Liver (tissue), 9 donors: ENCODE measurements around the gene LRRC7. TPM values are rescaled to one million over a fixed set of nuclear protein-coding genes. Genes with fewer than 3 reads are reported as not detected.

Source experiments
- DNase-seq: peaks from one replicate; pipeline ENCODE4 v3.0.0-alpha.2; 2017; ENCODE audit warnings: low spot score
- H3K27ac ChIP-seq, 2 donors: one replicate each; pipeline ENCODE4 v1.7.0; 2013; ENCODE audit warnings: inconsistent platforms in 2 of 2, low read length in 2 of 2, control low read depth in 1 of 2, low read depth in 1 of 2, mild to moderate bottlenecking in 1 of 2
- H3K27me3 ChIP-seq, 4 donors: one replicate each; pipeline versions ENCODE4 v1.6.1 to v1.7.0; 2013; ENCODE audit warnings: low read length in 3 of 4, inconsistent platforms in 1 of 4, mild to moderate bottlenecking in 1 of 4, moderate library complexity in 1 of 4; ENCODE audit not compliant: control insufficient read depth in 4 of 4, insufficient read depth in 4 of 4
- H3K36me3 ChIP-seq, 4 donors: one replicate each; pipeline versions ENCODE4 v1.6.1 to v1.7.0; 2013; ENCODE audit warnings: low read length in 3 of 4, mild to moderate bottlenecking in 3 of 4, low read depth in 1 of 4, moderate library complexity in 1 of 4; ENCODE audit not compliant: control insufficient read depth in 4 of 4, insufficient read depth in 3 of 4
- H3K4me1 ChIP-seq, 4 donors: one replicate each; pipeline versions ENCODE4 v1.6.1 to v1.7.0; 2013; ENCODE audit warnings: low read length in 3 of 4, mild to moderate bottlenecking in 3 of 4, moderate library complexity in 1 of 4; ENCODE audit not compliant: control insufficient read depth in 4 of 4, insufficient read depth in 4 of 4
- H3K4me3 ChIP-seq, 3 donors: one replicate each; pipeline versions ENCODE4 v1.6.1 to v1.7.0; 2013; ENCODE audit warnings: low read length in 3 of 3, control low read depth in 1 of 3, low read depth in 1 of 3, mild to moderate bottlenecking in 1 of 3
- H3K9ac ChIP-seq, 2 donors: one replicate each; pipeline ENCODE4 v1.7.0; 2013; ENCODE audit warnings: low read length in 2 of 2, mild to moderate bottlenecking in 2 of 2, moderate library complexity in 2 of 2, control low read depth in 1 of 2, low read depth in 1 of 2
- H3K9me3 ChIP-seq, 4 donors: one replicate each; pipeline versions ENCODE4 v1.6.1 to v1.7.0; 2013; ENCODE audit warnings: low read length in 3 of 4; ENCODE audit not compliant: control insufficient read depth in 4 of 4
- ATF3 ChIP-seq: IDR thresholded peaks from 2 replicates; pipeline ENCODE4 v1.6.1; 2016; ENCODE audit warnings: antibody characterized with exemption
- CTCF ChIP-seq: fragments of 150-350 bp; IDR thresholded peaks from 2 replicates; pipeline ENCODE4 v1.5.1; 2017; ENCODE audit warnings: improper control_type of control experiment, low read depth, low read length; ENCODE audit not compliant: missing input control
- EGR1 ChIP-seq, 2 donors: IDR thresholded peaks; 2 replicates each; pipeline ENCODE4 v1.6.1; 2016 to 2018; ENCODE audit warnings: antibody characterized with exemption in 2 of 2, low read depth in 2 of 2
- FOXA1 ChIP-seq: IDR thresholded peaks from 2 replicates; pipeline ENCODE4 v1.6.1; 2016; ENCODE audit warnings: antibody characterized with exemption
- FOXA2 ChIP-seq: IDR thresholded peaks from 2 replicates; pipeline ENCODE4 v1.6.1; 2016; ENCODE audit warnings: antibody characterized with exemption
- GABPA ChIP-seq, 2 donors: IDR thresholded peaks in 1 of 2; conservative IDR thresholded peaks in 1 of 2; 2 replicates each; pipeline ENCODE4 v1.6.1; 2016; ENCODE audit warnings: antibody characterized with exemption in 2 of 2, mild to moderate bottlenecking in 1 of 2, moderate library complexity in 1 of 2
- HNF4A ChIP-seq, 2 donors: conservative IDR thresholded peaks; 2 replicates each; pipeline ENCODE4 v1.6.1; 2016; ENCODE audit warnings: antibody characterized with exemption in 2 of 2, mild to moderate bottlenecking in 2 of 2
- HNF4G ChIP-seq: IDR thresholded peaks from 2 replicates; pipeline ENCODE4 v1.6.1; 2016; ENCODE audit warnings: antibody characterized with exemption
- NR2F2 ChIP-seq: IDR thresholded peaks from 2 replicates; pipeline ENCODE4 v1.6.1; 2016; ENCODE audit warnings: antibody characterized with exemption
- RAD21 ChIP-seq, 2 donors: IDR thresholded peaks; 2 replicates each; pipeline ENCODE4 v1.6.1; 2016; ENCODE audit warnings: antibody characterized with exemption in 2 of 2, mild to moderate bottlenecking in 2 of 2
- REST ChIP-seq: IDR thresholded peaks from 2 replicates; pipeline ENCODE4 v1.6.1; 2016; ENCODE audit warnings: antibody characterized with exemption, mild to moderate bottlenecking
- RXRA ChIP-seq, 2 donors: IDR thresholded peaks; 2 replicates each; pipeline ENCODE4 v1.6.1; 2017 to 2018; ENCODE audit warnings: antibody characterized with exemption in 2 of 2, mild to moderate bottlenecking in 1 of 2
- SP1 ChIP-seq: IDR thresholded peaks from 2 replicates; pipeline ENCODE4 v1.6.1; 2018; ENCODE audit warnings: antibody characterized with exemption, mild to moderate bottlenecking
- TAF1 ChIP-seq: conservative IDR thresholded peaks from 2 replicates; pipeline ENCODE4 v1.6.1; 2016; ENCODE audit warnings: antibody characterized with exemption, mild to moderate bottlenecking
- YY1 ChIP-seq: IDR thresholded peaks from 2 replicates; pipeline ENCODE4 v1.6.1; 2016; ENCODE audit warnings: antibody characterized with exemption, mild to moderate bottlenecking
- ZBTB33 ChIP-seq: IDR thresholded peaks from 2 replicates; pipeline ENCODE4 v1.6.1; 2016; ENCODE audit warnings: antibody characterized with exemption
- polyA plus RNA-seq, 2 donors: library from polyadenylated mRNA; stranded (reverse) in 1 of 2; unstranded in 1 of 2; fragments of 200-250 nt in 1 of 2; fragments of >200 nt in 1 of 2; fragmentation: Nextera tagmentation in 1 of 2; extraction: Ambion mirVana in 1 of 2; gene quantifications; one replicate each; pipeline versions ENCODE4 v1.2.1 to v1.2.3, GENCODE V29; 2013 to 2015
- total RNA-seq, 2 donors: library from RNA; depleted of rRNA; stranded (reverse); fragments of >200 nt; gene quantifications; one replicate each; pipeline ENCODE4 v1.2.3, GENCODE V29; 2014
- TF ChIP-seq, protein P1 (sequence below): IDR thresholded peaks from 2 replicates; pipeline ENCODE4 v1.6.1; 2016; ENCODE audit warnings: antibody characterized with exemption
- donor health status: healthy.
- donor health status: healthy.
- donor health status: healthy.
- donor health status: healthy.
- donor health status: healthy.

LRRC7 gene
- total and polyA plus RNA-seq, 4 donors, result 0.08 to 1.1 (median 0.67) TPM

- H3K27me3 ChIP-seq, result peaks cover 0 to 2% (median 0%) of the 10 kb centered on the region in 4 donors
- H3K4me1 ChIP-seq, result no peaks in the 10 kb centered on the region
- no peak overlapping the region for H3K4me3 ChIP-seq
- no peaks in the 10 kb centered on the region for H3K36me3 ChIP-seq
- no peaks in the 10 kb centered on the region for H3K9me3 ChIP-seq
- no peak for DNase-seq
- H3K27ac ChIP-seq, result no peak overlapping the region
- no peak for TF ChIP-seq RAD21 (IDR thresholded peaks at IDR 0.05)
- TF ChIP-seq NR2F2, result no peak
- TF ChIP-seq HNF4G, result no peak
- no peak for TF ChIP-seq CTCF
- TF ChIP-seq ATF3, result no peak
- TF ChIP-seq, protein P1, sequence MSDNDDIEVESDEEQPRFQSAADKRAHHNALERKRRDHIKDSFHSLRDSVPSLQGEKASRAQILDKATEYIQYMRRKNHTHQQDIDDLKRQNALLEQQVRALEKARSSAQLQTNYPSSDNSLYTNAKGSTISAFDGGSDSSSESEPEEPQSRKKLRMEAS, result no peak
- no peak for TF ChIP-seq REST
- no peak for TF ChIP-seq FOXA1
- no peak for TF ChIP-seq GABPA (IDR thresholded peaks at IDR 0.05 in 1 of 2, conservative IDR thresholded peaks at IDR 0.05 in 1 of 2)
- TF ChIP-seq ZBTB33, result no peak
- TF ChIP-seq EGR1 (IDR thresholded peaks at IDR 0.05; ENCODE audit: low read depth in 2 of 2), result no peak
- TF ChIP-seq HNF4A (conservative IDR thresholded peaks at IDR 0.05), result no peak
- TF ChIP-seq YY1, result no peak
- TF ChIP-seq RXRA (IDR thresholded peaks at IDR 0.05), result no peak
- TF ChIP-seq SP1, result no peak
- no peak for TF ChIP-seq FOXA2
- TF ChIP-seq TAF1, result no peak
- no peak overlapping the region for H3K9ac ChIP-seq
Measured at GRCh38 chr1:69985901-69986439, 418.2 kb downstream of the LRRC7 start.
